K562 (cell line): ENCODE data around the gene LRP1. TPM values are rescaled to one million over a fixed set of nuclear protein-coding genes. Genes with fewer than 3 reads are reported as not detected.
A peak's percentile ranks its signal among the peaks of the same experiment; 100 is the strongest.

ENCODE experiments used
- ATAC-seq: fragments of 200-7000 bp; cut with Tn5 transposase; 3 replicates; pipeline ENCODE4 v1.9.1; 2020; ENCODE audit warnings: moderate library complexity
- BruUV-seq: library from RNA; stranded (reverse); fragments of 400-500 nt; replicated peaks from 2 replicates; lab custom pipeline; 2021; lab: Mats Ljungman, UMichigan
- CTCF ChIA-PET: fragments of 300-600 bp; formaldehyde crosslinking; extraction: SDS; loops from one replicate; lab custom pipeline; 2021; ENCODE audit warnings: low intra/inter-chr PET ratio; lab: Yijun Ruan, JAX
- POLR2A ChIA-PET: fragments of 300-600, 350-650 bp; sonication (Branson Sonifier 250); formaldehyde crosslinking; extraction: SDS; loops from one replicate; lab custom pipeline; 2021; ENCODE audit warnings: antibody characterized with exemption, inconsistent platforms; lab: Yijun Ruan, JAX
- DNase-seq, 4 experiments: peaks; one replicate each; pipeline versions ENCODE4 v3.0.0 to v3.0.0-alpha.2; 2011 to 2018; ENCODE audit warnings: low spot score in 3 of 4, mixed read lengths in 3 of 4; ENCODE audit errors: extremely low read depth in 1 of 4
- FAIRE-seq: peaks from 2 replicates; lab custom pipeline; 2011; peaks lifted over from hg19 to GRCh38; lab: Jason Lieb, UNC
- H2AFZ ChIP-seq: 2 replicates; pipeline ENCODE4 v1.6.0; 2011; ENCODE audit warnings: low read depth, low read length, control low read depth, inconsistent platforms
- H3K27ac ChIP-seq: fragments of 200-600 bp; 3 replicates; pipeline ENCODE4 v1.8.0; 2011; ENCODE audit warnings: low read depth, mild to moderate bottlenecking, control low read depth, inconsistent platforms, low read length, moderate library complexity, mixed read lengths; ENCODE audit errors: extremely low read depth
- H3K27me3 ChIP-seq, 2 experiments: fragments of 300-600 bp in 1 of 2; 2 replicates in 1 of 2; 3 replicates in 1 of 2; pipeline versions ENCODE4 v1.6.0 to v1.8.0; 2011; ENCODE audit warnings: inconsistent platforms in 2 of 2, low read length in 2 of 2, mild to moderate bottlenecking in 1 of 2, mixed read lengths in 1 of 2, moderate library complexity in 1 of 2; ENCODE audit not compliant: control insufficient read depth in 2 of 2, insufficient read depth in 2 of 2
- H3K36me3 ChIP-seq: fragments of 300-600 bp; 3 replicates; pipeline ENCODE4 v1.8.0; 2011; ENCODE audit warnings: mild to moderate bottlenecking, low read length, inconsistent platforms; ENCODE audit not compliant: control insufficient read depth, insufficient read depth
- H3K4me1 ChIP-seq, 2 experiments: fragments of 200-600 bp in 1 of 2; replicated peaks in 1 of 2; 2 replicates in 1 of 2; 3 replicates in 1 of 2; pipeline versions ENCODE4 v1.5.1 to v1.8.0; 2011; ENCODE audit warnings: inconsistent platforms in 2 of 2, low read length in 2 of 2, mild to moderate bottlenecking in 1 of 2, mixed read lengths in 1 of 2, moderate library complexity in 1 of 2; ENCODE audit not compliant: control insufficient read depth in 2 of 2, insufficient read depth in 2 of 2
- H3K4me2 ChIP-seq: 2 replicates; pipeline ENCODE4 v1.6.1; 2011; ENCODE audit warnings: low read length, control low read depth, inconsistent platforms, mixed read lengths; ENCODE audit not compliant: insufficient read depth
- H3K4me3 ChIP-seq: fragments of 200-600 bp; sonication (generic), shearing (Covaris generic); 2 replicates; pipeline ENCODE4 v1.5.1; 2016; ENCODE audit warnings: control low read depth, inconsistent platforms
- H3K79me2 ChIP-seq: fragments of 200-600 bp; 3 replicates; pipeline ENCODE4 v1.8.0; 2011; ENCODE audit warnings: low read length, inconsistent platforms; ENCODE audit not compliant: control insufficient read depth, insufficient read depth
- H3K9ac ChIP-seq, 2 experiments: 2 replicates each; pipeline versions ENCODE4 v1.6.0 to v1.6.1; 2011; ENCODE audit warnings: low read depth in 2 of 2, low read length in 2 of 2, control low read depth in 1 of 2, inconsistent platforms in 1 of 2, mild to moderate bottlenecking in 1 of 2, mixed read lengths in 1 of 2; ENCODE audit not compliant: insufficient read depth in 1 of 2
- H3K9me1 ChIP-seq: one replicate; pipeline ENCODE4 v1.6.0; 2011; ENCODE audit warnings: inconsistent platforms, mild to moderate bottlenecking, low read length, moderate library complexity; ENCODE audit not compliant: control insufficient read depth, insufficient read depth
- H3K9me3 ChIP-seq: replicated peaks from 2 replicates; pipeline ENCODE4 v1.5.1; 2011; ENCODE audit warnings: low read depth, low read length, inconsistent platforms; ENCODE audit not compliant: control insufficient read depth, insufficient read depth
- H4K20me1 ChIP-seq: replicated peaks from 2 replicates; pipeline ENCODE4 v1.6.1; 2011; ENCODE audit warnings: low read length, inconsistent platforms, mixed read lengths; ENCODE audit not compliant: control insufficient read depth, insufficient read depth
- BDP1 ChIP-seq: IDR thresholded peaks from 3 replicates; pipeline ENCODE4 v1.6.1; 2011; ENCODE audit not compliant: insufficient read length, insufficient read depth
- FIP1L1 ChIP-seq: fragments of 200-400 bp; formaldehyde crosslinking; IDR thresholded peaks from 2 replicates; pipeline ENCODE4 v1.6.1; 2018; ENCODE audit warnings: mild to moderate bottlenecking, low read depth, low read length; ENCODE audit not compliant: poor library complexity, severe bottlenecking
- FOXA3 ChIP-seq, 2 experiments: fragments of 450-650 bp in 1 of 2; sonication (generic) in 1 of 2; formaldehyde crosslinking; IDR thresholded peaks in 1 of 2; conservative IDR thresholded peaks in 1 of 2; 2 replicates each; pipeline versions ENCODE4 v1.4.0 to v1.8.0; 2020 to 2022; ENCODE audit warnings: mild to moderate bottlenecking in 2 of 2, missing genetic modification reagents in 1 of 2
- NRF1 ChIP-seq, 2 experiments: fragments of 450-650 bp; IDR thresholded peaks in 1 of 2; conservative IDR thresholded peaks in 1 of 2; 2 replicates each; pipeline ENCODE4 v1.6.1; 2014; ENCODE audit warnings: mild to moderate bottlenecking in 2 of 2
- PCBP1 ChIP-seq: fragments of 200-400 bp; formaldehyde crosslinking; IDR thresholded peaks from 2 replicates; pipeline ENCODE4 v1.6.1; 2018; ENCODE audit warnings: mild to moderate bottlenecking, low read depth, low read length; ENCODE audit not compliant: poor library complexity, severe bottlenecking
- POLR2AphosphoS2 ChIP-seq: IDR thresholded peaks from 2 replicates; pipeline ENCODE4 v1.6.1; 2012; ENCODE audit warnings: low read length, improper control_type of control experiment
- POLR2AphosphoS5 ChIP-seq: IDR thresholded peaks from 2 replicates; pipeline ENCODE4 v1.6.1; 2011; ENCODE audit warnings: mild to moderate bottlenecking, low read depth, low read length, moderate library complexity; ENCODE audit not compliant: control insufficient read depth, insufficient read depth
- POLR2G ChIP-seq: fragments of 200-400 bp; formaldehyde crosslinking; IDR thresholded peaks from 2 replicates; pipeline ENCODE4 v1.6.1; 2017; ENCODE audit warnings: low read depth, mild to moderate bottlenecking, antibody characterized with exemption, low read length, moderate library complexity
- RBFOX2 ChIP-seq: fragments of 200-400 bp; formaldehyde crosslinking; IDR thresholded peaks from 2 replicates; pipeline ENCODE4 v1.6.1; 2017; ENCODE audit warnings: low read depth, mild to moderate bottlenecking, low read length, moderate library complexity
- RBM22 ChIP-seq: fragments of 200-400 bp; formaldehyde crosslinking; IDR thresholded peaks from 2 replicates; pipeline ENCODE4 v1.6.1; 2018; ENCODE audit warnings: low read length, low read depth; ENCODE audit not compliant: poor library complexity, severe bottlenecking
- RFX1 ChIP-seq: fragments of 450-650 bp; IDR thresholded peaks from 2 replicates; pipeline ENCODE4 v1.6.1; 2016; ENCODE audit warnings: mild to moderate bottlenecking, moderate library complexity
- SUPT5H ChIP-seq: fragments of 450-650 bp; IDR thresholded peaks from 2 replicates; pipeline ENCODE4 v1.6.1; 2016
- ZBTB33 ChIP-seq: sonication (generic); formaldehyde crosslinking; IDR thresholded peaks from 2 replicates; pipeline ENCODE4 v1.8.1; 2023; ENCODE audit warnings: mild to moderate bottlenecking, missing genetic modification reagents
- ZNF224 ChIP-seq: sonication (generic); formaldehyde crosslinking; IDR thresholded peaks from 2 replicates; pipeline ENCODE4 v1.8.0; 2022; ENCODE audit warnings: mild to moderate bottlenecking, missing genetic modification reagents
- ZNF239 ChIP-seq: fragments of 250-450 bp; sonication (Bioruptor Pico); IDR thresholded peaks from 2 replicates; pipeline ENCODE4 v1.4.0; 2020; ENCODE audit warnings: mild to moderate bottlenecking
- ZNF263 ChIP-seq: sonication (generic); formaldehyde crosslinking; IDR thresholded peaks from 2 replicates; pipeline ENCODE4 v1.8.0; 2022; ENCODE audit warnings: mild to moderate bottlenecking, missing genetic modification reagents, borderline replicate concordance
- ZNF436 ChIP-seq: fragments of 250-450, 450-650 bp; sonication (Bioruptor Pico); formaldehyde crosslinking; IDR thresholded peaks from 2 replicates; pipeline ENCODE4 v1.7.0; 2020; ENCODE audit warnings: mild to moderate bottlenecking
- WGBS: fragments of 100-300 bp; shearing (Covaris generic); methylation state at CpG from one replicate; pipeline ENCODE4 v1.1.6; 2016; ENCODE audit warnings: low coverage, mixed read lengths; ENCODE audit not compliant: insufficient coverage; ENCODE audit errors: missing lambda C conversion rate; 5-methylcytosine and 5-hydroxymethylcytosine counted together
- in situ Hi-C: fragments of 300-500 bp; cut with MboI; formaldehyde crosslinking; loops from 4 replicates; pipeline ENCODE4 v1.15.0; 2018; ENCODE audit warnings: inconsistent platforms, mixed read lengths
- intact Hi-C: fragments of 100-400 bp; cut with micrococcal nuclease; formaldehyde crosslinking; loops from 2 replicates; pipeline ENCODE4 v1.14.2; 2022
- polyA plus RNA-seq, 8 experiments: library from polyadenylated mRNA; depleted of rRNA in 4 of 8; stranded (reverse) in 5 of 8; unstranded in 3 of 8; fragments of >200 nt; fragmentation: Nextera tagmentation in 2 of 8; fragmentation: Illumina TruSeq in 1 of 8; extraction: Ambion mirVana in 2 of 8; extraction: Trizol in 1 of 8; gene quantifications; 2 replicates each; pipeline versions ENCODE4 v1.2.1 to v1.2.3, GENCODE V29; 2011 to 2014; ENCODE audit warnings: inconsistent platforms in 1 of 8, missing spikeins in 1 of 8
- total RNA-seq, 7 experiments: library from RNA; depleted of rRNA in 6 of 7; stranded (reverse); fragments of >200 nt in 6 of 7; fragmentation: Illumina TruSeq in 2 of 7; extraction: Trizol in 2 of 7; gene quantifications; 2 replicates each; pipeline versions ENCODE4 v1.2.1 to v1.2.3, GENCODE V29; 2011 to 2021; ENCODE audit warnings: low replicate concordance in 1 of 7

The LRP1 gene
- total and polyA plus RNA-seq, 9 of the 15 experiments (the other 6 are each of a cell fraction or from before 2014, with no cell fraction given) = 0.04 to 0.64 (median 0.19) TPM; not detected in 2

DNA sequence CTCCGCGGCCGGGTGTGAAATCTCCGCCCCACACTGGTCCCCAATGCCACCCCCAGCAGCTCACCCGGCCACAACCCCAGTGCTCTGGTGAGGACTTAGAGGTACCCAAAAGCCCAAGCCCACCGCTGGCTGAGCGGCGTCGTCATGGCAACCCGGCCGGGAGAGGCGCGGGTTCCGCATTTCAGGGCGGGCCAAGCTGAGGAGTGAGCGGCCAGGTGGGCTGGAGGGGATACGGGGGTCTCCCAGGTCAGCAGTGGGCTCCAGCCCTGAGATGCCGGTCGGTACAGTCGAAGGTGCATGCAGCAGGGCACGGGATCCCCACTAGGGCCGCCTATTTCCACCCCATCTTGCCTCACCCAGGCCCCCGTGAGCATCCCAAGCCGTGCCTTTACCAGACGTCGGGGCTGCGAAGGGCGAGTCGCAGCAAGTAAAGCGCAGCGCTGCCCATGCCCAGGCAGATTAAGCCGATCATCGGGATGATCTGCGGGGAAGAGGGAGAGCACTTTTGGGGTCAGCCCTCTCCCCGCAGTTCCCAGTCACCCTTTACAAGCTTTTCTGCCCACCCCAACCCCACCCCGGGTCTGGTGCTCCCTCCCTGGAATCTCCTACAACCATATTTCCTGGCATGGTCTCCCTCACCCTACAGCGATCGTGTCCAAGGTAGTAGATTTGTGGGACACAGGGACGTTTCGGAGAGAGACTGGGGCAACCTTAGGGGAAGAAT, 108.1 kb downstream of the LRP1 start:
- H4K20me1 ChIP-seq = peaks cover 6% of the 10 kb centered on the region
- no peak for FAIRE-seq
- peaks cover 45% of the 10 kb centered on the region; the same call in 2 of the 3 replicates for H3K36me3 ChIP-seq
- peaks cover 43 to 82% of the 10 kb centered on the region in 2 experiments for H3K4me1 ChIP-seq
- no peak overlapping the region for H3K9ac ChIP-seq
- ChIA-PET POLR2A (interaction anchor here (1.1 kb wide), 1 partner anchor 13 kb away, joined by 3 read pairs; no protein-coding TSS in a partner anchor), CTCF (interaction anchor here (6.6 kb wide), 1 partner anchor 23 kb away, joined by 186 read pairs; the partner anchor contains the start of gene NXPH4)
- H3K9me1 ChIP-seq = peaks cover 6% of the 10 kb centered on the region
- in situ Hi-C loops = no loop called here
- no peak overlapping the region for H3K27ac ChIP-seq
- WGBS = 81% methylated on average over 30 of the region's 40 CpGs
- intact Hi-C loops = no loop called here
- no peak overlapping the region for H2AFZ ChIP-seq
- H3K79me2 ChIP-seq = peaks cover 6% of the 10 kb centered on the region
- peaks cover 2 to 16% of the 10 kb centered on the region in 2 experiments; a peak in 3 of 5 replicates for H3K27me3 ChIP-seq
- H3K9me3 ChIP-seq = no peaks in the 10 kb centered on the region
- H3K4me3 ChIP-seq = no peak overlapping the region
- no peak overlapping the region for H3K4me2 ChIP-seq
- no peak for DNase-seq
- BruUV-seq = no TSS peak
- ATAC-seq = no peak
- TF ChIP-seq BDP1 = no peak
- TF ChIP-seq RBFOX2 = peak; percentile 78
- peak; percentile 31; the same call in 1 of the 2 replicates for TF ChIP-seq ZNF263 (CRISPR knock-in tag)
- no peak for TF ChIP-seq NRF1 (conservative IDR thresholded peaks at IDR 0.05 in 1 of 2, IDR thresholded peaks at IDR 0.05 in 1 of 2)
- TF ChIP-seq ZNF239 (CRISPR knock-in tag) = no peak
- 0 out of 4 replicates have a peak, but pooled peaks of 1 of the 2 experiments have one; percentile 15 for TF ChIP-seq FOXA3 (CRISPR knock-in tag; conservative IDR thresholded peaks at IDR 0.05 in 1 of 2, IDR thresholded peaks at IDR 0.05 in 1 of 2)
- TF ChIP-seq FIP1L1 = peak; percentile 55
- peak; percentile 92 for TF ChIP-seq POLR2G
- TF ChIP-seq POLR2AphosphoS2 = 0 out of 2 replicates have a peak, but pooled peaks have one; percentile 4
- TF ChIP-seq RFX1 = peak; percentile 89
- peak; percentile 99 for TF ChIP-seq RBM22
- 0 out of 2 replicates have a peak, but pooled peaks have one; percentile 18 for TF ChIP-seq SUPT5H
- no peak for TF ChIP-seq ZNF436
- peak; percentile 88 for TF ChIP-seq ZBTB33
- TF ChIP-seq POLR2AphosphoS5 = peak; percentile 35; the same call in 1 of the 2 replicates
- no peak for TF ChIP-seq ZNF224 (CRISPR knock-in tag)
- peak; percentile 5 for TF ChIP-seq PCBP1
